ENCODE measurements around the gene EPO. TPM values are rescaled to one million over a fixed set of nuclear protein-coding genes. Genes with fewer than 3 reads are reported as not detected.

Gene EPO
- total and polyA plus RNA-seq, 2 of the 8 experiments (the other 6 are each of a cell fraction or from before 2014, with no cell fraction given) = 0.42 to 0.95 TPM

DNA sequence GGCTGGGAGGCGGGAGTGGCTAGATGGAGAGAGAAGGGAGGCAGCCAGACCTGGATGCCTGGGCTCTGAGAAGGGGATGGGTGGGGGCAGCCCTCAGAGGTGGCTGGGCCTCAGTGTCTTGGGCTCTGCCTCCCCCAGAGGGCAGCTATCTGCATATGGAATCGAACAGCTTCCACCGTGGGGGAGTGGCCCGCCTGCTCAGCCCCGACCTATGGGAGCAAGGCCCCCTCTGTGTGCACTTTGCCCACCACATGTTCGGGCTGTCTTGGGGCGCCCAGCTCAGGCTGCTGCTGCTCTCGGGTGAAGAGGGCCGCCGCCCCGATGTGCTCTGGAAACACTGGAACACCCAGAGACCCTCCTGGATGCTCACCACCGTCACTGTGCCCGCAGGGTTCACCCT is 16.4 kb downstream of the EPO start (continued):
- no peak for TF ChIP-seq CHD7 (IDR thresholded peaks at IDR 0.05; ENCODE audit: insufficient replicate concordance, low read length)
- TF ChIP-seq, protein P1, sequence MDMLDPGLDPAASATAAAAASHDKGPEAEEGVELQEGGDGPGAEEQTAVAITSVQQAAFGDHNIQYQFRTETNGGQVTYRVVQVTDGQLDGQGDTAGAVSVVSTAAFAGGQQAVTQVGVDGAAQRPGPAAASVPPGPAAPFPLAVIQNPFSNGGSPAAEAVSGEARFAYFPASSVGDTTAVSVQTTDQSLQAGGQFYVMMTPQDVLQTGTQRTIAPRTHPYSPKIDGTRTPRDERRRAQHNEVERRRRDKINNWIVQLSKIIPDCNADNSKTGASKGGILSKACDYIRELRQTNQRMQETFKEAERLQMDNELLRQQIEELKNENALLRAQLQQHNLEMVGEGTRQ (IDR thresholded peaks at IDR 0.05; ENCODE audit: low read length) = no peak
- no peak for TF ChIP-seq HDAC2 (IDR thresholded peaks at IDR 0.05; ENCODE audit: borderline replicate concordance in 1 of 2, low read depth in 2 of 2, low read length in 2 of 2)
- no peak for TF ChIP-seq ATF3 (IDR thresholded peaks at IDR 0.05; ENCODE audit: insufficient read depth, low read depth, low read length)
- TF ChIP-seq, protein P2, sequence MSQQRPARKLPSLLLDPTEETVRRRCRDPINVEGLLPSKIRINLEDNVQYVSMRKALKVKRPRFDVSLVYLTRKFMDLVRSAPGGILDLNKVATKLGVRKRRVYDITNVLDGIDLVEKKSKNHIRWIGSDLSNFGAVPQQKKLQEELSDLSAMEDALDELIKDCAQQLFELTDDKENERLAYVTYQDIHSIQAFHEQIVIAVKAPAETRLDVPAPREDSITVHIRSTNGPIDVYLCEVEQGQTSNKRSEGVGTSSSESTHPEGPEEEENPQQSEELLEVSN (IDR thresholded peaks at IDR 0.05) = no peak

All from H1 (cell line).